ENCODE measurements around the gene DKC1.

Gene DKC1

GRCh38 chrX:154806837-154807501, 44.3 kb downstream of the DKC1 start:
- H3K27me3 ChIP-seq (ENCODE audit: insufficient read depth, poor library complexity, severe bottlenecking), result no peaks in the 10 kb centered on the region
- no peak overlapping the region for H3K4me3 ChIP-seq (replicated peaks; ENCODE audit: insufficient read depth, low read length)
- no peak for DNase-seq (ENCODE audit: low read depth in 1 of 2, low spot score in 1 of 2)
- TF ChIP-seq REST (IDR thresholded peaks at IDR 0.05; ENCODE audit: insufficient replicate concordance, low read depth) (no peak), CTCF (IDR thresholded peaks at IDR 0.05; ENCODE audit: insufficient read depth, low read length) (no peak), POLR2AphosphoS5 (IDR thresholded peaks at IDR 0.05; ENCODE audit: low read depth) (no peak), GABPA (IDR thresholded peaks at IDR 0.05; ENCODE audit: low read depth) (no peak), SPI1 (IDR thresholded peaks at IDR 0.05; ENCODE audit: borderline replicate concordance, low read depth) (no peak)
- no peak overlapping the region for H3K27ac ChIP-seq (replicated peaks)

GRCh38 chrX:154809939-154810665, 47.4 kb downstream of the DKC1 start:
- no peak for DNase-seq (ENCODE audit: low read depth in 1 of 2, low spot score in 1 of 2)
- TF ChIP-seq GABPA (IDR thresholded peaks at IDR 0.05; ENCODE audit: low read depth) (no peak), POLR2AphosphoS5 (IDR thresholded peaks at IDR 0.05; ENCODE audit: low read depth) (no peak), CTCF (IDR thresholded peaks at IDR 0.05; ENCODE audit: insufficient read depth, low read length) (no peak), REST (IDR thresholded peaks at IDR 0.05; ENCODE audit: insufficient replicate concordance, low read depth) (no peak), SPI1 (IDR thresholded peaks at IDR 0.05; ENCODE audit: borderline replicate concordance, low read depth) (no peak)

GRCh38 chrX:154812341-154813101, 49.9 kb downstream of the DKC1 start:
- TF ChIP-seq CTCF (IDR thresholded peaks at IDR 0.05; ENCODE audit: insufficient read depth, low read length) (no peak), SPI1 (IDR thresholded peaks at IDR 0.05; ENCODE audit: borderline replicate concordance, low read depth) (no peak), POLR2AphosphoS5 (IDR thresholded peaks at IDR 0.05; ENCODE audit: low read depth) (no peak), REST (IDR thresholded peaks at IDR 0.05; ENCODE audit: insufficient replicate concordance, low read depth) (no peak), GABPA (IDR thresholded peaks at IDR 0.05; ENCODE audit: low read depth) (no peak)
- no peak for DNase-seq (ENCODE audit: low read depth in 1 of 2, low spot score in 1 of 2)
- H3K27ac ChIP-seq (replicated peaks), result no peak overlapping the region
- H3K4me3 ChIP-seq (replicated peaks; ENCODE audit: insufficient read depth, low read length), result no peak overlapping the region
- no peaks in the 10 kb centered on the region for H3K27me3 ChIP-seq (ENCODE audit: insufficient read depth, poor library complexity, severe bottlenecking)

More at GRCh38 chrX:154809939-154810665, 47.4 kb downstream of the DKC1 start:
- Histone ChIP-seq H3K4me3 (replicated peaks; ENCODE audit: insufficient read depth, low read length) (no peak overlapping the region), H3K27me3 (ENCODE audit: insufficient read depth, poor library complexity, severe bottlenecking) (no peaks in the 10 kb centered on the region), H3K27ac (replicated peaks) (0 out of 2 replicates have a peak overlapping the region, but pooled peaks have one; percentile 12)

Measured in HL-60 (cell line).